HG02840 (cell line): Measurements from ENCODE around the gene HECW1.

ENCODE experiments used
- ATAC-seq: cut with Tn5 transposase; IDR thresholded peaks from one replicate; pipeline ENCODE4 v1.9.1; 2021; ENCODE audit warnings: mild to moderate bottlenecking, moderate library complexity, moderate number of reproducible peaks; ENCODE audit not compliant: unreplicated experiment, low FRiP score

The HECW1 gene

GRCh38 chr7:43141091-43141490 is 28.6 kb downstream of the HECW1 start:
- no peak for ATAC-seq

GRCh38 chr7:43142703-43143102 is 30.3 kb downstream of the HECW1 start:
- no peak for ATAC-seq

GRCh38 chr7:43143918-43144589 is 31.6 kb downstream of the HECW1 start:
- no peak for ATAC-seq

GRCh38 chr7:43148161-43148731 is 35.8 kb downstream of the HECW1 start:
- ATAC-seq = no peak

GRCh38 chr7:43151076-43151475 is 38.6 kb downstream of the HECW1 start:
- no peak for ATAC-seq

- no peak for ATAC-seq
Observed at GRCh38 chr7:43152696-43153095, 40.2 kb downstream of the HECW1 start.

- ATAC-seq = no peak
Observed at GRCh38 chr7:43155636-43156035, 43.2 kb downstream of the HECW1 start.

- ATAC-seq = no peak
Observed at GRCh38 chr7:43163885-43164284, 51.4 kb downstream of the HECW1 start.

GRCh38 chr7:43164757-43165156 is 52.3 kb downstream of the HECW1 start:
- ATAC-seq = peak; percentile 89

- ATAC-seq = no peak
Observed at GRCh38 chr7:43166686-43167085, 54.2 kb downstream of the HECW1 start.

GRCh38 chr7:43169076-43169475 is 56.6 kb downstream of the HECW1 start:
- no peak for ATAC-seq

- no peak for ATAC-seq
Observed at GRCh38 chr7:43170571-43170970, 58.1 kb downstream of the HECW1 start.

- no peak for ATAC-seq
Observed at GRCh38 chr7:43175570-43176200, 63.2 kb downstream of the HECW1 start.

- ATAC-seq = no peak
Observed at GRCh38 chr7:43179393-43179792, 66.9 kb downstream of the HECW1 start.

GRCh38 chr7:43192806-43193460 is 80.5 kb downstream of the HECW1 start:
- ATAC-seq = no peak

GRCh38 chr7:43193893-43194292 is 81.4 kb downstream of the HECW1 start:
- no peak for ATAC-seq

- ATAC-seq = no peak
Observed at GRCh38 chr7:43195256-43195655, 82.8 kb downstream of the HECW1 start.

- no peak for ATAC-seq
Observed at GRCh38 chr7:43195768-43196167, 83.3 kb downstream of the HECW1 start.

GRCh38 chr7:43196379-43196778 is 83.9 kb downstream of the HECW1 start:
- no peak for ATAC-seq

GRCh38 chr7:43198016-43198415 is 85.6 kb downstream of the HECW1 start:
- ATAC-seq = no peak

GRCh38 chr7:43198599-43199090 is 86.2 kb downstream of the HECW1 start:
- ATAC-seq = no peak
